T-helper 1 cell treated with Interleukin-12 subunit alpha and Interleukin-12 subunit beta and Interleukin-4 antibody, amounts not matched to agents 30 μg/mL and 1 μg/mL, for 36 hours (primary cell): ENCODE results near the gene STK32B.
"Not testable (repeated sequence)": the region's sequence is repeated elsewhere in the genome, so short reads cannot be mapped to it uniquely, and the experiment has no call there.

ENCODE experiments used
- H3K27ac Mint-ChIP-seq: one replicate; pipeline ENCODE4 v1.8.0; 2021; ENCODE audit warnings: mild to moderate bottlenecking, mixed read lengths
- H3K27me3 Mint-ChIP-seq: one replicate; pipeline ENCODE4 v1.8.0; 2021; ENCODE audit warnings: low read depth, mixed read lengths
- H3K36me3 Mint-ChIP-seq: one replicate; pipeline ENCODE4 v1.8.0; 2021; ENCODE audit warnings: low read depth, mixed read lengths
- H3K4me1 Mint-ChIP-seq: one replicate; pipeline ENCODE4 v1.8.0; 2021; ENCODE audit warnings: low read depth, mixed read lengths
- H3K4me3 Mint-ChIP-seq: one replicate; pipeline ENCODE4 v1.8.0; 2021; ENCODE audit warnings: mild to moderate bottlenecking, moderate library complexity, mixed read lengths
- H3K9me3 Mint-ChIP-seq: one replicate; pipeline ENCODE4 v1.8.0; 2021; ENCODE audit warnings: mixed read lengths

STK32B gene

DNA sequence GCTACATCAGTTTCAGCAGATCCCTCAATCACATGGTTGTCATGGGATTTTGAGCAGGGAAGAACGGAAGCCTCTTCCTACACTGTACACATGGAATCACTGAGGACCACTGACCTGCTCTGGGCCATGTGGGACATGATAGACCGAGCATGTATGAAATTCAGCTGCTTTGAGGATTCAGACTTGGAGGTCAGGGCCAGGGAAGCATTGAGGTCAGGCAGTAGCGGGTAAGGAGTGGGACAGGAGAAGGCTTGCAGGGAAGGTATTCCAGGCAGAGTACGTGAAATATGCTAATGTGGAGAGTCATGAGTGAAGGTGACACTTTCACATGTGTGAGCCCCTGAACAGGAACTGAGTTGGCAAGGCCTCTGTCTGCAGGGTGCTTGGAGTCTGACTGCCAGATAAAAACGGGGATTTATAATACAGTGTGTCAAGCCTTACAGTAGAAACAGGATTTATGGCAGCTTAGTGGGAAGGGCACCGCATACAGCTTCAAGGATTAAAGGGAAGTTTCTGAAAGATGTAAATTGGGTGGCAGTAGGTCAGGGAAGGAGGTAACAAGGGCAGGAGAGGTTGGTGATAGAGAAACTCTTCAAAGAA is 111.7 kb downstream of the STK32B start:
- Mint-ChIP-seq H3K27me3 (no peaks in the 10 kb centered on the region), H3K27ac (no peak overlapping the region), H3K9me3 (peaks cover 8% of the 10 kb centered on the region), H3K4me1 (no peaks in the 10 kb centered on the region), H3K36me3 (no peaks in the 10 kb centered on the region), H3K4me3 (no peak overlapping the region)

DNA sequence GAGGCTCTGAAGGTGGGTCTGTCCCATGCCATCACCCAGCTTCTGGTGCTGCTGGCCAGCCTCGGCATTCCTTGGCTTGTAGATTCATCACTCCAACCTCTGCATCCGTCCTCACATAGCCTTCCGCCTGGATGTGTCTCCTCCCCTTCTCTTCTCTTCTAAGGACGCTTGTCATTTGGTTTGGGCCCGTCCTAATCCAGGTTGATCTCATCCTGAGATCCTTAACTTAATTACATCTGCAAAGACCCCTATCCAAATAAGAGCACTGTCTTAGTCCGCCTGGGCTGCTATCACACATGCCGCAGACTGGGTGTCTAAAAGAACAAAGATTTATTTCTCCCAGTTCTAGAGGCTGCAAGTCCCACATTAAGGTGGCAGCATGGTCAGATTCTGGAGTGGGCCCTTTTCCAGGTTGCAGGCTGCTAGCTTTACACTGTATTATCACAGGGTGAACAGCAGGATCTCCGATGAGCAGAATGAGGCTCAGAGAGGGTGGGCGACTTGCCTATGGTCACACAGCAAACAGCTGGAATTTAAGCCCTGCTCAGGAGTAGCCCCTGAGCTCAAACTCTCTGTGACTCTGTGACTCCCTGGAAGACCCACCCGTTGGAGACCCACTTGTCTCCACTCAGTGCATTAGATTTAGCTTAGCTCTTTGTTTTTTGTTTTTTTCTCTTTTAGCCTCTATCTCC is 113.1 kb downstream of the STK32B start:
- Mint-ChIP-seq H3K4me3 (no peak overlapping the region), H3K9me3 (peaks cover 8% of the 10 kb centered on the region), H3K36me3 (no peaks in the 10 kb centered on the region), H3K4me1 (no peaks in the 10 kb centered on the region), H3K27me3 (no peaks in the 10 kb centered on the region), H3K27ac (no peak overlapping the region)

DNA sequence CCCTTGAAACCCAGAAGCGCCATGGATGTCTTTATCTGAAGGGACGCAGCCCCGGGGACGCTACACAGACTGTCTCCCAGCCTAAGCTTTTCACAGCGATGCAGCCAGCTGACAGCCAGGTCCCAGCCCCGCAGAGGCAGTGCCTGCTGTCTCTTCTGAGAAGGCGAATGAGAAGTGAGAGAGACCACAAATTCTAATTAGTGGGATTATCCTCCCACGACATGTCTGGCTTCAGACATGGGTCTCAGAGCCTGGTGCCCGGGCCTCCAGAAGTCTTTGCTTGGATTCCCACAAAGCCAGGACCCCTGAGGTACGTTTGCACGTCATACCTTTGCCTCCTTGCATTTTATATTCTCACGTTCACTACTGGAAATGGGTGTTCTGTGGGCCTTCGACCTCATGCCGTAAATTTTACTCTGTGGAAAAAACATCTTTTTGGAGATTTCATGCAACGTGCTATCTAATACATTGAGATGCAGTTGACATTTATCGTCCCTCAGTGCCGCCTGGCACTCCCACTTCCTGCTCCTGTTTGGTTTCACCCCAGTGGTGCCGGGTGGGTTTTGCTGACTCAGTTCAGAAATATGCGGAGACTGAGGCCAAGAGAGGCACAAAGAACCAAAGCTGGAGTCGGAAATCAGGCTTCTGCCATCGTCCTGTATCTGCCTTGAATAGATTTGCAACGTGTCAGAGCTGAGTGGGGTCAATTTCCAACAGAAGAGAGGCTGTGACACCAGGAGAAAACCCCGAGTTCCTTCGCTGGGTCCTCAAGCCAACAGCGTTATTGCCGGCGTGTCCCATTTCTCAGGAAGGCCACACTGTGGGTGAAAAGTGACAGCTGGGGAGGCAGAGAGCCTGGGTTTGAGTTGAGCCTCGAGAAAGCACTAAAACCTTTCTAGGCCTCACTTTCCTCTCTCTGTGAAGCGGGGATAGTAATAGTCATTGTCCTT is 114.4 kb downstream of the STK32B start:
- Mint-ChIP-seq H3K9me3 (peaks cover 8% of the 10 kb centered on the region), H3K36me3 (no peaks in the 10 kb centered on the region), H3K27me3 (no peaks in the 10 kb centered on the region), H3K4me1 (no peaks in the 10 kb centered on the region), H3K27ac (no peak overlapping the region), H3K4me3 (no peak overlapping the region)

DNA sequence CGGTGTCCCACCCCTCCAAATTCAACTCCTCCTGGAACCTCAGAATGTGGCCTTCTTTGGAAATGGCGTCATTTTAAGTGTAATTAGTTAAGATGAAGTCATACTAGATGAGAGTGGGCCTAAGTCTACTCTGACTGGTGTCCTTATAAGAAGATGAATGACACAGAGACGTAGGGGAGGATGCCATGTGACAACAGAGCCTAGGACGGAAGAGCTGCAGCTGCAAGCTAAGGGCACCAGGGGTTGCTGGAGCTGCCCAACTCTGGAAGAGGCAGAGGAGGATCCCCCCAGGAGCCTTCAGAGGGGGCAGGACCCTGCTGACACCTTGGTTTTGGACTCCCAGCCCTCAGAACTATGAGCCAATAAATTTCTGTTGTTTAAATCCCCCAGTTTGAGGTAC is 115.1 kb downstream of the STK32B start:
- Mint-ChIP-seq H3K4me3 (no peak overlapping the region), H3K9me3 (peaks cover 8% of the 10 kb centered on the region), H3K4me1 (no peaks in the 10 kb centered on the region), H3K27me3 (no peaks in the 10 kb centered on the region), H3K36me3 (no peaks in the 10 kb centered on the region), H3K27ac (no peak overlapping the region)

DNA sequence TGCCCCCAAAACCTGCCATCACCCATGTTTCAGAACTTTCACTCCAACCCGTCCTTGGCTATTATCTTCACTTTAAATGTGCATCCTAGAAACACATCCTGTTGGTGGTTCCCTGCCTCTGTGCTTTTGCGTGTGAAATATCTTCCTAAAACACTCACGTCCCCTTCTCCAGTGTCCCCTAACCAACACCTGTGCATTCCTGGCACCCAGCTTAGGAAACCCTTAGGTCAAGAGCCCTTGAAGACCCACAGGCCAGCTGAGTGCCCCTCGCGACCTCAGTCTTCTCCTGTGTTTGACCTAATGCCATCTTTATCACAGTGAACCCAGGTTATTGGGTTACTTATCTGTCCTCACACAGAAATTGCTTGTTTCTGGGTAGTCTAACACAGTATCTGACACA is 117.6 kb downstream of the STK32B start:
- H3K9me3 Mint-ChIP-seq: peaks cover 8% of the 10 kb centered on the region
- H3K36me3 Mint-ChIP-seq: no peaks in the 10 kb centered on the region
- no peak overlapping the region for H3K4me3 Mint-ChIP-seq
- no peak overlapping the region for H3K27ac Mint-ChIP-seq
- H3K4me1 Mint-ChIP-seq: no peaks in the 10 kb centered on the region
- H3K27me3 Mint-ChIP-seq: no peaks in the 10 kb centered on the region

DNA sequence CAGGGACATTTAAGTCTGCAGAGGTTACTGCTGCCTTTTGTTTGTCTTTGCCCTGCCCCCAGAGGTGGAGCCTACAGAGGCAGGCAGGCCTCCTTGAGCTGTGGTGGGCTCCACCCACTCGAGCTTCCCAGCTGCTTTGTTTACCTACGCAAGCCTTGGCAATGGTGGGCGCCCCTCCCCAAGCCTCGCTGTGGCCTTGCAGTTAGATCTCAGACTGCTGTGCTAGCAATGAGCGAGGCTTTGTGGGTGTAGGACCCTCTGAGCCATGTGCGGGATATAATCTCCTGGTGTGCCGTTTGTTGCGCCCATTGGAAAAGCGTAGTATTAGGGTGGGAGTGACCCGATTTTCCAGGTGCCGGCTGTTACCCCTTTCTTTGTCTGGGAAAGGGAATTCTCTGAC is 124.6 kb downstream of the STK32B start:
- H3K9me3 Mint-ChIP-seq, H3K4me1 Mint-ChIP-seq, H3K27me3 Mint-ChIP-seq, H3K27ac Mint-ChIP-seq, H3K4me3 Mint-ChIP-seq, H3K36me3 Mint-ChIP-seq: not testable (repeated sequence)

DNA sequence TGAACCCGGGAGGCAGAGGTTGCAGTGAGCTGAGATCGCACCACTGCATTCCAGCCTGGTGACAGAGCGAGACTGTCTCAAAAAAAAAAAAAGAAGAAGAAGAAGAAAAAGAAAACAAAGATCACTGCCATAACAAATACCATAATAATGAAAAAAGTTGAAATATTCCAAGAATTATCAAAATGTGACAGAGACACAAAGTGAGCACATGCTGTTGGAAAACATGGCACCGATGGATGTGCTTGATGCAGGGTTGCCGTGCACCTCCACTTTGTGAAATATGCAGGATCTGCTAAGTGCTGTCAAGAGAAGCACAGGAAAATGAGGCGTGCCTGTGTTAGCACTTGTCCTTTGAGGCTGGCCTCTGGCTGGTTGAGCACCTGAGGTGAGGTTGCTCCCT is 133.3 kb downstream of the STK32B start:
- no peaks in the 10 kb centered on the region for H3K9me3 Mint-ChIP-seq
- H3K27me3 Mint-ChIP-seq: no peaks in the 10 kb centered on the region
- H3K4me1 Mint-ChIP-seq: no peaks in the 10 kb centered on the region
- no peak overlapping the region for H3K4me3 Mint-ChIP-seq
- H3K36me3 Mint-ChIP-seq: no peaks in the 10 kb centered on the region
- H3K27ac Mint-ChIP-seq: no peak overlapping the region

DNA sequence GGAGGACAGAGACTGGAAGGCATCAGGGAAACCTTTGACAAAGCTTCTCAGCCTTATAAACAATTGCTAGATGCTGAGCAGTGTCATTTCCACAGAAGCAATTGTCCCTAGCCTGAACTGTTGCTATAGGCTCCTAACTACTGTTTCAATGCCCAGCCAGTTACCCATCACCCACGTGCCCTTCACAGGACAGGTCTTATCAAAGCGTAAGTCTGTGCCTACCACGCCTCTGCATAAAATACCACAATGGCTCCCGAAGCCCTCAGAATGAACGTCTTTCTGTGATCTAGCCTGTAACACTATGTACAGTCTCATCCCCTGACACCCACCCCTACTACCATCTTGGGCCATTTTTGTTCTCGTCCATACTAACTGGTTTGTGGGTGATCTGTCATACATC is 134.3 kb downstream of the STK32B start:
- H3K27ac Mint-ChIP-seq: no peak overlapping the region
- no peaks in the 10 kb centered on the region for H3K36me3 Mint-ChIP-seq
- H3K9me3 Mint-ChIP-seq: no peaks in the 10 kb centered on the region
- H3K27me3 Mint-ChIP-seq: no peaks in the 10 kb centered on the region
- H3K4me3 Mint-ChIP-seq: no peak overlapping the region
- no peaks in the 10 kb centered on the region for H3K4me1 Mint-ChIP-seq

DNA sequence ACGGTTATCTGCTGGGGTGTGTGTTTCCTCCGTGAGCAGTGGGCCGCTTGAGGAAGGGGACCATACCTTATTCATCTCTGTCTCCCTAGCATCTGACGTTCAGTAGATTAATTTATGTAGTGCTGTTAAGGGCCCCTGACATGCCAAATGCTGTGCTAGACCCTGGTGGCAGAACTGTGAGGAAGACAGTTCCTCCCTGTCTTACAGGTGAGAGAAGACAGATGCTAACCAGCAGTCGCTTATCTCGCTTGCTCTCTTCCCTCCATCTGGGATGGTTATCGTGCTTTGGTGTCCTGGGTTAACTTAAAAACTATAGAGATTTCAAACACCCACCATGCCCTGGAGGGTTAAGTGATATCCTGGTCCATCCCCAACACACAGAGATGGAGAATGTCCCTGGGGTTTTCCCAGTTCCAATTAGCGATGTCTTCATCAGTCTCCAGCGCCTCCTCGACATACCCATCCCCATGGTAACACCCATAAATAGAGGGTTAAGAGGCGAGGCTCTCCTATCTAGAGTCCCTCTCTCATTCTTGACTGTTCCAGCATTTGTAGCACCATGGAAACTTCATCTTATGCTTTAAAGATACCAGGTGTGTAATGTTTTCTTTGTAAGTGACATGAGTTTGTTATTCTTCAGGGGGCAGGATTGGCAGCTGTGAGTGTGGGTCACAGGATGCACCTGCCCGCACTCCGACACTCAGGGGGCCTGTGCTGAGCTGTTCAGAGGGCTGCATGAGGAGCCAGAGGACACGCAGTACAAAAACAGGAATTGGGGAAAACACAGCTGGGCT is 135.2 kb downstream of the STK32B start:
- no peaks in the 10 kb centered on the region for H3K27me3 Mint-ChIP-seq
- no peak overlapping the region for H3K27ac Mint-ChIP-seq
- H3K36me3 Mint-ChIP-seq: no peaks in the 10 kb centered on the region
- H3K4me3 Mint-ChIP-seq: no peak overlapping the region
- no peaks in the 10 kb centered on the region for H3K4me1 Mint-ChIP-seq
- H3K9me3 Mint-ChIP-seq: no peaks in the 10 kb centered on the region

DNA sequence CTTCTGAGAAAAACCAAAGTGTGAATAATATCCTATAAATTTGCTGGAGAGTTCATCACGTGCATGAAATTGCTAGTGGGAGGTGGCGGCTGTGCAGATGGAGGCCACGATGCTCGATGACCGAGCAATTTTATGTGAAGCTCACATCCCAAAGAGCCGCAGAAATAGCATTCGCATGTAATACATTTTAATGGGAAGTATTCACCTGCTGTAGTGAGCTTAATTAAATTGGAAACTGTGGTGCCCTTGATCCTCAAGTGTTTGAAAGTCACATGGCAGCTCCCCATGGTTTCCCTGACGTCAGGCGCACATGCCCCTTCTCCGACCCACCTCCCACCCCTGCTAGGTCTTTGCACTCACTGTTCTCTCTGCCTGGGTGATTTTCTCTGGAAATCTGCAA is 136.8 kb downstream of the STK32B start:
- no peak overlapping the region for H3K27ac Mint-ChIP-seq
- no peaks in the 10 kb centered on the region for H3K27me3 Mint-ChIP-seq
- no peaks in the 10 kb centered on the region for H3K4me1 Mint-ChIP-seq
- no peaks in the 10 kb centered on the region for H3K9me3 Mint-ChIP-seq
- H3K36me3 Mint-ChIP-seq: no peaks in the 10 kb centered on the region
- H3K4me3 Mint-ChIP-seq: no peak overlapping the region

DNA sequence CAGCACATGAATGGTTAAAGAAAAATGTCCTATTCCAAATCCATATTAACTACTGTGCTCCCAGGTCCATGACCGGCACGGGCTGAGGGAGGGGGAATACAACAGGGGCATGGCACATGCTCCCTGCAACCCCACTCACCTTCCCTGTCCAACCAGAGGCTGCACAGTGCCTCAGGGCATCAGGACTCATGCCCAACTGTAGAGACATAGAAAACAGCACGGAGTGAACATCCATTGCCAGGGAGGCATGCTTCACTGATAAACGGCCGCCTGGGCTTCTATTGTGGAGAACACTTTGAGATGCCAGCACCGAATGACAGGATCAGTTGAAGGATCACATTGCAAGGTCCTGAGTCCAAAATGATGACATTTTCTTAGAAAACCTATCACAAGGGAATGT is 140.6 kb downstream of the STK32B start:
- H3K27me3 Mint-ChIP-seq: no peaks in the 10 kb centered on the region
- no peaks in the 10 kb centered on the region for H3K9me3 Mint-ChIP-seq
- no peaks in the 10 kb centered on the region for H3K4me1 Mint-ChIP-seq
- H3K36me3 Mint-ChIP-seq: no peaks in the 10 kb centered on the region
- no peak overlapping the region for H3K4me3 Mint-ChIP-seq
- H3K27ac Mint-ChIP-seq: no peak overlapping the region

DNA sequence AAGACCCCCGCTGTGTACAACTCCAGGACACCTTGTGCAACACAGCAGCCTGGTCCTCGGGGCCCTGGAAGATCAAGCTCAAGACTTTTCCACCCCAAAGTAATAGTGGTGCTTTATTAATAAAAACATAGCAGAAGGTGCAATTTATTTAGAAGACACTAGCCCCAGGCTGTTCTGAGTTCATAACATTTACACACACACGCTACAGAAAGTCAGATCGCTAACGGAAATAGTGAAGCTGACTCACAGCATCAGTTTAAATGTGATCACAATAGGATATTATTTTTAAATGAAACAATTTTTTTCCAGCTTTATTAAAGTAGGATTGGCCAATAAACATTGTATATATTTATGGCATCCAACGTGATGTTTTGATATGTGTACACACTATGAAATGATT is 141.0 kb downstream of the STK32B start:
- Mint-ChIP-seq H3K4me3 (no peak overlapping the region), H3K27me3 (no peaks in the 10 kb centered on the region), H3K4me1 (no peaks in the 10 kb centered on the region), H3K9me3 (no peaks in the 10 kb centered on the region), H3K27ac (no peak overlapping the region), H3K36me3 (no peaks in the 10 kb centered on the region)

DNA sequence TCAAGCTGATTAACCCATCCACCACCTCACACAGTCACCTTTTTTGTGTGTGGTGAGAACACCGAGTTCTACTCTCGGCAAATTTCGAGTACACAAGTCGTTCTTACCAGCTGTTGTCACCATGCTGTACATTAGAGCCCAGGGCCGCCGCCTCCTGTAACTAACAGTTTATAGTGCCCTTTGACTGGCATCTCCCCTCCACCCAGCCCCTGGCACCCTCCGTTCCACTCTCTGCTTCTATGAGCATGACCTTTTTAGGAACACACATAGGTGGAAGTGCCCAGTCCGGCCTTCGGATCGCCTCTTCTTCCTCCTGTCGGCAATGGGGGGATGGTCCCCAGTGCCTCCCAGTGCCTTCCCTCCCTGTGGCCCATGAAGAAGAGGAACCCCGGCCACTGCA is 141.4 kb downstream of the STK32B start:
- H3K4me3 Mint-ChIP-seq: no peak overlapping the region
- no peaks in the 10 kb centered on the region for H3K27me3 Mint-ChIP-seq
- H3K4me1 Mint-ChIP-seq: no peaks in the 10 kb centered on the region
- no peaks in the 10 kb centered on the region for H3K9me3 Mint-ChIP-seq
- H3K36me3 Mint-ChIP-seq: no peaks in the 10 kb centered on the region
- no peak overlapping the region for H3K27ac Mint-ChIP-seq
